ENCODE results near the gene KIAA1328.
A peak's percentile ranks its signal among the peaks of the same experiment; 100 is the strongest.
"Not testable (repeated sequence)": the region's sequence is repeated elsewhere in the genome, so short reads cannot be mapped to it uniquely, and the experiment has no call there.

Gene KIAA1328

DNA sequence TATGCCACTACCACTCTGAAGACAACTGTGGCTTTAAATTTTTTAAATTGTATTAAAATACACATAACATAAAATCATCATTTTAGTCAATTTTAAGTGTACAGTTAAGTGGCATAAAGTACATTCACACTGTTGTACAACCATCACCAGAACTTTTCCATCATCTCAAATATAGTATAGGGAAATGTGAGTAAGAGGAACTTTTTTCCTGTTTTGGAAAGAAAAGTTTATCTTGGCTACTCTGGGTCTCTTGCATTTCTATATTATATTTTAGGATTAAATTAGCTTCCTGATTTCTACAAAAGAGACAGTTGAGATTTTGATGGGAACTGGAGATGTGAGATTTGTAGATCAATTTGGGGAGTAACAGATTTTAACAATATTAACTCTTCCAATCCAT is 3.4 kb upstream of the KIAA1328 start:
- DNase-seq (ENCODE audit: low read depth in 3 of 3): no peak

DNA sequence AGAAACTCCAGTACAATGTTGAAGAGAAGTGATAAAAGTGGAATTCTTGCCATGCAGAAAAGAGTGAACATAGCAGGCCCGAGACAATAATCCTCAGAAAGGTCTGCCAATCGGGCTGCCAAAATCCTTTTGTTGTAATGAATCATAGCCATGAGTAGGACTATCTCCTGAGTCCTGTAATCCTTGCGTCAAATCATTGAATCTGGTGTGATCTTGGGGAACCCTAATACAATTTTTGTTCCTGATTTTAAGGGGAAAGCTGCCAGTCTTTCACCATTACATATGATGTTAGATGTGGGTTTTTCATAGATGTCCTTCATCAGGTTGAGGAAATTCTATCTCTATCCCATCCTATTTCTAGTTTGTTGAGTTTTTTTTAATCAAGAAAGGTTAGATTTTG is 2.4 kb upstream of the KIAA1328 start:
- no peak for DNase-seq (ENCODE audit: low read depth in 3 of 3)

DNA sequence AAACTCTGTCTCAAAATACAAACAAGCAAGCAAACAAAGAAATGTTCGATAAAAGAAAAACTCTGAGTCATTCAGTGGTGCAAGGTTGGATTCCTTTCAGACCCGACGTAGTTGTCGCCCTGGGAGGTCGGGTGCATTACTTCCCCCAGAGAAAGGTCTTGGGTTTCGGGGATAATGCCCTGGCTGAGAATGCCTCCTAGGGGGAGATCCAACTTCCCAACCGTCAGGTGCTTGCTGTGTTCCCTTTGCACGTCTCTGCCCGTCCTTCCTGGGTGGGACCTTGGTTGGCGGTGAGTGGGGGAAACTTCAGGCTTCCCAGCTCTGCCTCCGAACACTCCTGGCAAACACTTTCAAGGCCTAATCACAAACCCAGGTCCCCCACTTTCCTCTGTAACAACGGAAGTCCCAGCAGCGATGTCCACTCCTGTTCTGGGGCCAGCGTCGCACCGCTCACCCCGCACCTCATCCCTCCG is 734 bp upstream of the KIAA1328 start:
- peak in 2 of 3 experiments; percentile 2 to 4 for DNase-seq (ENCODE audit: low read depth in 3 of 3)

DNA sequence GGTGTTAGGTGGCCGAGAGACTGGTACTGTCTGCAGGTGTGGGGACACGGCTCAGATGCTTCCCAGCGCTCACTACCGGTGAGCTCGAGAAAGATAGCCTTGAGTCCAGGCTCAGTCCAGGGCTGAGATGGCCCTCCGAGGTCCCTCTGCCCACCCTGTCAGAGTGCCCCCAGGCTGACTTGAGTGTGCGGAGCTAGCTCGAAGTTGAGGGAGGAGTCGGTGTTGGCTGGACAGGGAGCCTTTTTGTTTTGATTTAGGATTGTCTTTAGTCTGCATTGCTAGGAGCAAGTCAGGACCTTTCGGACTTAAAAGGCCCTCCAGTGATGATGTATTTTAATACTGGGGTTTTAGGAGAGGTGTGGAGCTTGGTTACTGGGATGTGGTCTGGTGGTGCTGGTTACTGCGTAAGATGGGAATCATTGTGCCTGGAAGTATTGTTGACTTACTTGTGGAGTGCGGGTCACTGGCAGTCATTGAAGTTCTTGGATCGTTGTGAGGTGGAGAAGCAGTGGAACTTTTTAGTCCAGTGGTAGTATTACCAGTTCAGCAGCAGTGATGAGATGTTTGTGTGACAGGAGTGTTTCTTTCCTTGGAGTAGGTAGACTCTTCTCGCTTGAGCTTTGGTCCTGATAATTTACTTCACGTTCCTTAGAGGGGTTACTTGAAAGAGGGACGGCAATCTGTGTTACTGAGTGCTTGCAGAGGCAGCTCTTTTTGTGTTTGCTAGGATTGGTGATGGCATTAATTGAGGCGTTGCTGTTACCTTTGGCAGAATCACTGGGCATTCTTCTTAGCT is 633 bp downstream of the KIAA1328 start:
- DNase-seq (ENCODE audit: low read depth in 3 of 3): no peak

DNA sequence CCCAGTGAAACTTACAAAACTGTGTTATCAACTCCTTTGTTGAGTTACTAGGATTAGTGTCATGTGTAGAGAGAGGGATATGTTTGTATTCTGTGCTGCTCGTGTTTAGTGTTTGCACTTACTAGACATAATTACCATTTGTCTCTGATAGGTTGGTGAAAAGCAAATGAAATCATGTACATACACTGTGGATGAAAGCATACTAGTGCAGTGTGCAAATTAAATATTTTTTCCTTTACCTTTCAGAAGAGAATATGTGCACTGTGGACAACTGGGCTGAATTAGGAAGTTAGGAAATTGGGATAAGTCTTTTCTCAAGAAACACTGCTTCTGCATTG is 1.2 kb downstream of the KIAA1328 start:
- no peak for DNase-seq (ENCODE audit: low read depth in 3 of 3)

DNA sequence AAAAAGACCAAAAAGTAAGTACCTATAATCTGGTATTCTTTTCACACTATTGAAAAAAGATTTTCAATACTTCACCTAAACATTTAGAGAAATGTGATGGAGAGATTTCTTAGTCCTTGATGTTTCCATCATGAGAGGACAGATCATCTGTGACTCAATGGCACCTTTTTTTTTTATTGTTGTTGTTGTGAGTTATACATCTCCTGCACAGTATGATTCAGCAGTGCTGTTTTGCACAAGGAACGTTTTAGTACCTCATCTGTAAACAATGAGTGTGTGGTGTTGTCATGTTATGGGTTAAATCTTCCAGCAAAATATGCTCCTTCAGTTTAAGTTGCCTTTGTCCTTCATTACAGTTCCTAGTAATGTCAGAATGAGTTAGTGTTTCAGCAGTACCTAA is 2.2 kb downstream of the KIAA1328 start:
- no peak for DNase-seq (ENCODE audit: low read depth in 3 of 3)

DNA sequence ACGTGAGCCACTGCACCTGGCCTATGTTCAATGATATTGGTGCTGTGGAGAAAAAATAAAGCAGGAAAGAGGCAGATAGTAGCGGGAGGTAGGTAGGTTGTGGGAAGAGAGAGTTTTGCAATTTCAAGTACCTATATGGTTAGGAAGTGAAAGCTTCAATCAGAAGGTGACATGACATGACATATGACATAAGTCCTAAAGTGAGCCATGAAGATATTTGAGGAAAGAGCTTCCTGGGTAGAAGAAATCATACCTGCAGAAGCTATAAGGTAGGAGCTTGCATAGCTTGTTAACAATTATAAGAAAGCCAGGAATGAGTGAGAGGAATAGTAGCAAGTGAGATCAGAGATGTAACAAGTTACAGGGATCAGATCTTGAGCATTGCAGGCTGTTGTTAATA is 4.2 kb downstream of the KIAA1328 start:
- no peak for DNase-seq (ENCODE audit: low read depth in 3 of 3)

DNA sequence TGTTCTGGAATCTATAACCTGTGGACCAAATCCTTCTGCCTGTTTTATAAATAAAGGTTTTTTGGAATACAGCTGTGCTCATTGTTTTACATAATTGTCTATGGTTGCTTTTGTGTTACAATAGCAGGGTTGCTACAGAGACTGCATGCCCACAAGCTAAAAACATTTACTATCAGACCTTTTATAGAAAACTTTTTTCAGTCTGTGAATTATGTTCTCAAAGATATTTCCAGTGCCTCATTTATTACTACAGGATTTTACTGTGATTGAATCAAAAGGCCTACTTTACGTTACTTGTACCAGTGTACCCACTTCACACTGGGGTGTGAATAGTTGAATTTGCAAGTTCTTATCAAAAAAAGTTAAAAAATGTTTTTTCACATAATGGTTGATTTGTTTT is 7.0 kb downstream of the KIAA1328 start:
- no peak for DNase-seq (ENCODE audit: low read depth in 3 of 3)

DNA sequence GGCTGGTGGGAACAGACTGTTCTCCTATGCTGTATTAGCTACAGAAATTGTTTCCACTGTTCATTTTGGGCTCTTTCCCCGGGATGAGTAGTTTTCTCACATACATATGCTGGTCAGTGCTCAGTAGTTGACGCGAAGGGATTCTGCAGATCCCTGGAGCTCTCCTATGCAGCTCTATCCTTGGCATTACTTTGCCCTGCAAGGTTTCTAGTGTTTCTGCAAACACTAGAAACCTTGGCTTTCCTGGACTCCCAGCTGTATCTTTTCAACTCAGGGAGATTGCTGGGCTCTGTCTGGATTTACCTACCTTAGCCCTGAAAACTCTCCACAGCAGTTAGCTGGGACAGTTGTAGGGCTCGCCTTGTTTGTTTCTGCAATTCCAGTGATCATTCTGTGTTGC is 10.9 kb downstream of the KIAA1328 start:
- DNase-seq (ENCODE audit: low read depth in 3 of 3): no peak

DNA sequence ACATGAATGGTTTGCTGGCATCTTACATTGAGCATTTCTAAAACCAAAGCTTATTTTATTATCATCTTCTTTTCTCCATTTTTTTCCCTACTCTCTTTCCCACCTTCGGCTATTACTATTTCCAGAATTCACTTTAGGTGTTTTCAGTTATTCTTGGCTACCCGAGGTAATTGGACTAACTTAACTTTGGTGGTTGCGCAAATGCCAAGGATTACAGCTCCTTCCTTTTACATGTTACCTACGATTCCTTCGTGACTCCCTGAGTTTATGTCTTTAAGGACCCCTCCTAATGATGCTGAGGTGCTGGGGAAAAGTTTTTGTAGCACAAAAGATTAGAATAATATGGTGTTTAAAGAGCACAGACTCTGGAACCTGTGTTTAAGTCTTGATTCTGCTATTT is 14.3 kb downstream of the KIAA1328 start:
- DNase-seq (ENCODE audit: low read depth in 3 of 3): no peak

DNA sequence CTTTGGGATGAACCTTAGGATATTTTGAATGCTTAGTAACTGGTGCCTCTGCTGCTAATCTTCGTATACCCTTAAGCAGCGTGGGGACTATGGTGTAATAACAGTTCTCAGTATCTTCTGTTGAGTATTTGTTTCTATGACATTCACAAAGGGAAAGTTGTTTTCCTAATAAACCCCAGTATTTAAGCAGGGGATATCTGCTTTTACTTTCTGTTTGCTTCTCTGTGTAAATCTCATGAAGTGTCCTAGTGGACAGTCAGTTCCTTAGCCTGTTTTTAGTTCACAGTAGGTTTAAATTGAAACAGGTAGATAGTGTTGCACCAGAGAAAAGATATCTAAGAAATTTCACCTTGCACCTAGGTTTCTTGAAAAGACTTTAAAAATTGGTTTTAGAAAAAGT is 14.9 kb downstream of the KIAA1328 start:
- DNase-seq (ENCODE audit: low read depth in 3 of 3): no peak

DNA sequence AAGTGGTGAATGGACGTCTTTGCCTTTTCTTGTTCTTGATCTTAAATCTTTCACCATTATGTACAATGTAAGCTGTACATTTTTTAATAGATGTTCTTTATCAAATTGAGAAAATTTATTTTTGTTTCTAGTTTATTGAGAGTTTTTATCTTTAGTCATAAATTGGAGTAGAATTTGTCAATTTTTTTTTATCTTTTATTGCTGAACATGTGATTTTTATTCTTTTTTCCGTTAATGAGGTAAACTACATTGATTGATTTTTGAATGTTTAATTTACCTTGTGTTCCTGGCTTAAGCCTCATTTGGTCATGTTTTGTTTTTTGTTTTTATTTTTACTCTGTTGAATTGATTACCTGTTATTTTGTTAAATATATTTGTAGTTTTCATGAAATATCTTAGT is 19.7 kb downstream of the KIAA1328 start:
- DNase-seq (ENCODE audit: low read depth in 3 of 3): no peak

DNA sequence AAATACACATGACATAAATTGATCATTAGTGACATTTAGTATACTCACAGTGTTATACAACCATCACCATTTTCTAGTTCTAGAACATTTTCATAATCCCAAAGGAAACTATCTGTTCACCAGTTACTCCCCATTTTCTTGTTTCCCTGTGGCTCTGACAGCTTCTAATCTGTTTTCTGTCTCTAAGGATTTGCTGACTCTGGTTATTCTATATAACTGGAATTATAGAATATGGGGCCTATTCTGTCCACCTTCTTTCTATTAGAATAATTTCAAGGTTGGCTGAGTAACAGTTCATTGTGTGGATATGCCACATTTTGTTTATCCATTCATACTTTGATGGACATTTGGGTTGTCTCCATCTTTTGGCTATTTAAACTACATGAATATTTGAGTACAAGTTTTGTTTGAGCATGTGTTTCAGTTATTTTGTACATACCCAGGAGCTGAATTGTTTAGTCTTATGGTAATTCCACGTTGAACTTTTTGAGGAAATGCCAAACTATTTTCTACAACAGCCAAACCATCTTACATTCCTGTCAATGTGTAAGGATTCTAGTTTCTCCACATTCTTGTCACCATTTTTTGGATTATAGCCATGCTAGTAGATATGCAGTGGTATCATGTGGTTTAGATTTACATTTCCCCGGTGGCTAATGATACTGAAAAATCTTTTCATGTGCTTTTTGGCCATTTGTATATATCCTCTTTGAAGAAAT is 20.5 kb downstream of the KIAA1328 start:
- no peak for DNase-seq (ENCODE audit: low read depth in 3 of 3)

DNA sequence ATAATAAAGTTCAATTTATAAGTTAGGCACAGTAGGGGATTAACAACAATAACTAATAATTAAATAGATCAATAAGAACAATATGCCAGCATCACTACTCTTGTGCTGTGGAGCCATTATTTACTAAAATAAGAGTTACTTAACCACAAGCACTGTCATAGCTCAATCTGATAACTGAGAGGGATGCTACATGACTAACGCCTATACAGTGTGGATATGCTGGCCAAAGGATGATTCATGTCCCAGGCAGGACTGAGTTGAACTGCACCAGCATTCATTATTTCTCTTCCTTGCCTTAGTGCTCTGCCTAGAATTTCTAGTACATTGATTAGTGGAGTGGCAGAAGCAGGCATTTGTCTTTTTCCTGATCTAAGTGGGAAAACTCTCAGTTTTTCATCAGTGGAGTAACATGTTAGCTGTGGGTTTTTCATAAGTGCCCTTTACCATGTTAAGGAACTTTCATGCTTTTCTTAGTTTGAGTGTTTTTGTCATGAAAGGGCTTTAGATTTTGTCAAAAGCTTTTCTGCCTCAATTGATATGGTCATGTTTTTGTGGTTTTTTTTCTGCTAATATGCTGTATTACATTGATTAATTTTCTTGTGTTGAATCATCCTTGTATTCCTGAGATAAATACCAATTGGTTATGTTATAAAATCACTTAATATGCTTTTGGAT is 21.7 kb downstream of the KIAA1328 start:
- DNase-seq (ENCODE audit: low read depth in 3 of 3): no peak

DNA sequence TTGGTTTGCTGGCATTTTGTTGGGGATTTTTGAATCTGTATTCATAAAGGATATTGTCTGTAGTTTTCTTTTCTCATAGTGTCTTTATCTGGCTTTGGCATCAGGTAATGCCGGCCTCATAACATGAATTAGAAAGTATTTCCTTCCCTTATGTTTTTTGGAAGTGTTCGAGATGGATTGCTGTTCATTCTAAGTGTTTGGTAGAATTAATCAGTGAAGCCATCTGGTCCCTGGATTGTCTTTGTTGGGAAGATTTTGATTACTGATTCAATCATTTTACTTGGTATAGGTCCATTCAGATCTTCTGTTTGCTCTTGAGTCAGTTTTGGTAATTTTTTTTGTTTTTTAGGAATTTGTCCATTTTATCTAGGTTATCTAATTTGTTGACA is 22.3 kb downstream of the KIAA1328 start:
- no peak for DNase-seq (ENCODE audit: low read depth in 3 of 3)

DNA sequence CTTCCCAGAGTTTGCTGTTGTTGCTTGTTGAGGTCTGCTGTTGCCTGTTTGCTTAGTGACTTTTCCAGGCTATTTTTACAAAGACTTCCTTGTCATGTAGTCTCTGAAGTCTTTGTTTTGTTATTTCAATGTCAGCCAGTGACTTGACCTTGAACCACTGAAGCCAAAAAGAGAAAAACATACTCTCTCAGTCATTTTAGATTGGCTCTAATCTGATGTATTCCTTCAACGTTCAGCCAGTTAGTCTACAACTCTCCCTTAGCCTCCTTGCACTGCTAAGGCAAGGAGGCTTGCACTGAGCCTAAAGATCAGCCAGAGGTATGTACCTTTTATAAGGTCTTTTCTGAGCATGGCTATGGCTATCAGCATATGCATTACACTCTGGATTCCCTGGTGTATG is 27.9 kb downstream of the KIAA1328 start:
- no peak for DNase-seq (ENCODE audit: low read depth in 3 of 3)

DNA sequence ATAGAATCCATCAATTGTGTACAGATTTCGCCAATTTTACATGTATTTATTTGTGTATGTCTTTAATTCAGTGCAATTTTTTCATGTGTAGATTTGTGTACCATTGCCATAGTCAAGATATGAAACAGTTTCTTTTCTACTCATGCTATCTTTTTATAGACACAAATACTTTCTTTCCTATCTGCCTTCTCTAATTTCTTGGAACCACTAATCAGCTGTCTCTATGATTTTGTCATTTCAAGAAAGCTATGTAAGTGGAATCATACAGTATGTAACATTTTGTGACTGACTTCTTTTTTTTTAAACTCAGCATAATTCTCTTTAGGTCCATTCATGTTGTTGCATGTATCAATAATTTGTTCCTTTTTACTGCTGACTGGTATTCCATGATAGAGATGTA is 33.3 kb downstream of the KIAA1328 start:
- no peak for DNase-seq (ENCODE audit: low read depth in 3 of 3)

DNA sequence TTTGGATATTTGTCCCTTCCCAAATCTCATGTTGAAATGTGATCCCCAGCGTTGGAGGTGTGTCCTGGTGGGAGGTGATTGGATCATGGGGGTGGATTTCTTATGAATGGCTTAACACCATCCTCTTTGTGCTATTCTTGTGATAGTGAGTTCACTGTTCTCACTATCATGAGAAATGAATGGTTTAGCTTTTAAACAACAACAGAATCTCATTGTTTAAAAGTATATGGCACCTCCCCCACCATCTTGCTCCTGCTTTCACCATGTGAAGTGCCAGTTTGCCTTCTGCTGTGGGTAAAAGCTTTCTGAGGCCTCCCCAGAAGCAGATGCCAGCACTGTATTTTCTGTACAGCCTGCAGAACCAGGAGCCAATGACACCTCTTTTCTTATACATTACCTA is 38.1 kb downstream of the KIAA1328 start:
- no peak for DNase-seq (ENCODE audit: low read depth in 3 of 3)

DNA sequence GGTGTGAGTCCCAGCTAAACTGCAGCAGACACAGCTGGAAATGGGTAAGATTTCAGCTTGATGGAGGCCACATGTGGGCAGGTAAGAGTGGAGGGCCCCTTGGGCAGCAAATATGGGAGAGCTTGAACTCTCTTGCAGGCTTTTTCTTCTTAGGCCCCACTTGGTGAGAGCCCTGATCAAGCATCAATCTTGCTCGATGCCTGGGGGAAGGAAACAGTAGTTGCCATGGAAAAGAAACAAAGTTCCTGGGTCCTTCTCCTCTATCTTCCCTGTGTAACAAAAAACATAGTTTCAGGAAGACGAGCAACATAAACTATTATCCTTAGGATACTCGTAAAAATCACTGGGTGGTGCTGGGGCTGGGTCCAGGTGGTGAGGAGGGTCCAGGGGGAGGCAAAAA is 42.9 kb downstream of the KIAA1328 start:
- no peak for DNase-seq (ENCODE audit: low read depth in 3 of 3)

DNA sequence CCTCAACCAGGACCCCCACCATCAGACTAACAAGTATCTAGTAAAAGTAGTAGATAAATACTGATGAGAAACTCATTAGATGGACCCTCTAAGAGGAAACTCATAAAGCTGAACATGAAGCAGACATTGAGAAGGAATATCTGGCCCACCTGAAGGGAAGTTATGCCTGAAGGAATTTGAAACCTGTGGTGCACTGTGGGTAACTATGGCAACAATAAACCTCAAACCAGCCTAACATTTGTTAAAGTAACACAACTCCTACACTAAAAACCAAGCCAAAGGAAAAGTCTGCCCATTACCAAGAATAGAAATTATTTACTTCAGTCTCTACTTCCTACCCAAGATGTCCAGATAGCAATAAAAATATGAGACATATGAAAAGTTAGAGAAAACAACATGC is 43.4 kb downstream of the KIAA1328 start:
- no peak for DNase-seq (ENCODE audit: low read depth in 3 of 3)

DNA sequence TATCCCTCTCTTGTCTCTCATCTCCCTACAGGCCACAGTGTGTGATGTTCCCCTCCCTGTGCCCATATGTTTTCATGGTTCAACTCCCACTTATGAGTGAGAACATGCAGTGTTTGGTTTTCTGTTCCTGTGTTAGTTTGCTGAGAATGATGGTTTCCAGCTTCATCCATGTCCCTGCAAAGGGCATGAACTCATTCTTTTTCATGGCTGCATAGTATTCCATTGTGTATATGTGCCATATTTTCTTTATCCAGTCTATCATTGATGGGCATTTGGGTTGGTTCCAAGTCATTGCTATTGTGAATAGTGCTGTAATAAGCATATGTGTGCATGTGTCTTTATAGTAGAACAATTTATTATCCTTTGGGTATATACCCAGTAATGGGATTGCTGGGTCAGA is 44.9 kb downstream of the KIAA1328 start:
- not testable (repeated sequence) for DNase-seq (ENCODE audit: low read depth in 3 of 3)

DNA sequence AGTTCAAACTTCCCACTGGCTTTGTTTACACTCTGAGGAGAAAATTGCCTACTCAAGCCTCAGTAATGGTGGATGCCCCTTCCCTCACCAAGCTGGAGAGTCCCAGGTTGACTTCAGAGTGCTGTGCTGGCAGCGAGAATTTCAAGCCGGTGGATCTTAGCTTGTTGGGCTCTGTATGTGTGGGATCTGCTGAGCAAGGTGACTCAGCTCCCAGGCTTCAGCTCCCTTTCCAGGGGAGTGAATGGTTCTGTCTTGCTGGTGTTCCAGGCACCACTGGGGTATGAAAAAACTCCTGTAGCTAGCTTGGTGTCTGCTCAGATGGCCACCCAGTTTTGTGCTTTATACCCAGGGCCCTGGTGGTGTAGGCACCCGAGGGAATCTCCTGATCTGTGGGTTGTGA is 50.9 kb downstream of the KIAA1328 start:
- not testable (repeated sequence) for DNase-seq (ENCODE audit: low read depth in 3 of 3)

DNA sequence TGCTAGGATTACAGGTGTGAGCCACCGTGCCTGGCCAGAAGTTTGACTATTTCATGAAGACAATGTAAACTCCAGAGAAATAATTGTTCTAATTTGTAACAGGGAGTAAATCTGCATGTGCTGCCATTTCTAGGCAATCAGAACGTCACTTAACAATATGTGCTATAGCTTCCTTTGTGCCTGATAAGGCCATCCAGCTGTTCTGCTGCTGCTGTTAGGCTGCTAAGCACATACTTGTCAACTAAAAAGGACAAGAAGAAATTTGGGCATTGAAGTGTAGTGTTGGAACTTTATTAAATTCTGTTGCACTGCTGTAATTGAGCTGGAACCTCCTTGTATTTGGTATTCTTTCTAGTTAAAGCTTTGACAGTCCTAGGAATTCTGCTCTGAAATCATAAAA is 57.1 kb downstream of the KIAA1328 start:
- no peak for DNase-seq (ENCODE audit: low read depth in 3 of 3)
